ENCODE measurements around the gene GLA. TPM values are rescaled to one million over a fixed set of nuclear protein-coding genes. Genes with fewer than 3 reads are reported as not detected.

GLA gene
- total RNA-seq, 1 experiment from 2014 or later = 41.9 TPM

DNA sequence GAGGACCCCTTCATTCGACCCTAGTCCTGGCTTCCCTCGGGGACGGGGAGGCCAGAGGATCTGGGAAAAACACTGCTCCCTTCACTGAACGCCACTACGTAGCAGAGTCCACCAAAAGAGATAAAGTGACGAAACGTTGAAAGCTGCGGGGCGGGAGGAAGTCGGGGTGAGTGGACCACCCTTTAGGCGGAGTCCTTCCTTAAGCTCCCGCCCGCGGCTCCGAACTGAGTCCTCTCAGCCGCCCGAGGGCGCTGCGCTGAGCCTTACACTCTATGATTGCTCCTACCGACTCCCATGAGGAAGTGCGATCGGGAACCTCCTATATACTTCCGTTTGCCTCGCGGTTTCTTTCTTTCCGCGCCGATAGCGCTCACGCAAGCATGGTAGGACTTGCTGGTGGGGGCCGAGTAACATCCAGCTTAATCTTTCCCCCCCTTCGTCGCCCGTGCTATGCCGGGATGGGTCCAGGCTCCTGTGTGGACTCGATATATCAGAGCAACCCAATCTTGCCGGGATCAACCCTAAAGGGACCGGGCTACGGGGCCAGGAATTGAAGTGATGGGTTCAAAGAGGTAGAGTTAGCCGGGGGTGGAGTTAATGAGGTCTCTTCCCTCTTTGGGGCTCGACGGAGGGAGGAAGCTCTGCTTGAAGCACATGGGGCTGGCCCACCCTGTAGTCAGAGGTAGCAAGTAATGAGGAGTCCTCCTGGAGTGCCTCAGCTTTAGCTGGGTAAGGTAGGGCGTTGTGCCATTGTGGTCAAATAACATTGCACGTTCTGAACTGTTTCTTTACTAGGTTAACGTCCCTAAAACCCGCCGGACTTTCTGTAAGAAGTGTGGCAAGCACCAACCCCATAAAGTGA lies 16.8 kb downstream of the GLA start, which contains the start of gene RPL36A:
Gene RPL36A, plus strand, starts transcription at position 348 of the 862 bp plus-strand sequence. Its CDS starts 33 bp downstream, at position 381.
- no peak within 1 kb of the TSS for H3K56ac ChIP-seq (ENCODE audit: insufficient read length, low read depth, low read length)
- H3K79me1 ChIP-seq (ENCODE audit: insufficient read depth, low read depth, low read length, poor library complexity, severe bottlenecking) = no peaks in the 10 kb centered on the region
- peaks cover 60 to 64% of the 10 kb centered on the region in 2 experiments for H3K9me3 Mint-ChIP-seq
- peak within 1 kb of the TSS; percentile 97 for H3K9ac ChIP-seq (ENCODE audit: extremely low read depth, insufficient read length, low read length)
- peak within 1 kb of the TSS; percentile 77 for H3K18ac ChIP-seq (ENCODE audit: insufficient read length, low read depth, low read length)
- TF ChIP-seq, protein P1, sequence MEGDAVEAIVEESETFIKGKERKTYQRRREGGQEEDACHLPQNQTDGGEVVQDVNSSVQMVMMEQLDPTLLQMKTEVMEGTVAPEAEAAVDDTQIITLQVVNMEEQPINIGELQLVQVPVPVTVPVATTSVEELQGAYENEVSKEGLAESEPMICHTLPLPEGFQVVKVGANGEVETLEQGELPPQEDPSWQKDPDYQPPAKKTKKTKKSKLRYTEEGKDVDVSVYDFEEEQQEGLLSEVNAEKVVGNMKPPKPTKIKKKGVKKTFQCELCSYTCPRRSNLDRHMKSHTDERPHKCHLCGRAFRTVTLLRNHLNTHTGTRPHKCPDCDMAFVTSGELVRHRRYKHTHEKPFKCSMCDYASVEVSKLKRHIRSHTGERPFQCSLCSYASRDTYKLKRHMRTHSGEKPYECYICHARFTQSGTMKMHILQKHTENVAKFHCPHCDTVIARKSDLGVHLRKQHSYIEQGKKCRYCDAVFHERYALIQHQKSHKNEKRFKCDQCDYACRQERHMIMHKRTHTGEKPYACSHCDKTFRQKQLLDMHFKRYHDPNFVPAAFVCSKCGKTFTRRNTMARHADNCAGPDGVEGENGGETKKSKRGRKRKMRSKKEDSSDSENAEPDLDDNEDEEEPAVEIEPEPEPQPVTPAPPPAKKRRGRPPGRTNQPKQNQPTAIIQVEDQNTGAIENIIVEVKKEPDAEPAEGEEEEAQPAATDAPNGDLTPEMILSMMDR (conservative IDR thresholded peaks at IDR 0.05) = peak; percentile 72
- H3T11ph ChIP-seq (ENCODE audit: low read length) = peak within 1 kb of the TSS; percentile 13
- peaks cover 32 to 45% (median 43%) of the 10 kb centered on the region in 3 experiments for H3K36me3 Mint-ChIP-seq (ENCODE audit: insufficient read depth in 1 of 3, low read depth in 3 of 3)
- no peak within 1 kb of the TSS for H2BK12ac ChIP-seq (ENCODE audit: insufficient read length, low read depth, low read length)
- no peak within 1 kb of the TSS for H2BK120ac ChIP-seq (ENCODE audit: low read depth, low read length, poor library complexity, severe bottlenecking)
- DNase-seq = peak; percentile 91
- no peak within 1 kb of the TSS for H3K23ac ChIP-seq (ENCODE audit: insufficient read length, low read depth, low read length)
- H3K27me3 Mint-ChIP-seq (ENCODE audit: low read depth) = no peaks in the 10 kb centered on the region; the same call in 1 of the 2 replicates
- no peak within 1 kb of the TSS for H2BK5ac ChIP-seq (ENCODE audit: insufficient read length, low read length)
- peak within 1 kb of the TSS; percentile 84 for H2AFZ ChIP-seq (ENCODE audit: low read length)
- no CpG with 5 or more reads among the region's 47 CpGs for WGBS (ENCODE audit: extremely low coverage, insufficient read length, low lambda C conversion rate)
- no peaks in the 10 kb centered on the region; the same call in 1 of the 2 replicates for H3K4me1 ChIP-seq (ENCODE audit: insufficient read depth, low read length)
- no peaks in the 10 kb centered on the region for H4K20me1 ChIP-seq (ENCODE audit: control insufficient read depth, insufficient read depth, insufficient read length)
- peak within 1 kb of the TSS; percentile 93 to 95 for H3K4me3 Mint-ChIP-seq
- H3K23me2 ChIP-seq (ENCODE audit: insufficient read length, low read depth, low read length, poor library complexity, severe bottlenecking) = no peaks in the 10 kb centered on the region
- H4K8ac ChIP-seq (replicated peaks; ENCODE audit: insufficient read length, low read depth, low read length) = no peak within 1 kb of the TSS
- peak within 1 kb of the TSS; percentile 95 to 99 (median 97) for H3K27ac Mint-ChIP-seq
- peak within 1 kb of the TSS; percentile 57 for H3K27ac ChIP-seq (ENCODE audit: insufficient read length, low read depth, low read length)
- no peak within 1 kb of the TSS for H2BK20ac ChIP-seq (ENCODE audit: low read depth, low read length, poor library complexity, severe bottlenecking)
- H3K4ac ChIP-seq (ENCODE audit: low read depth, low read length) = no peak within 1 kb of the TSS
- peak within 1 kb of the TSS; percentile 82 for H4K5ac ChIP-seq (ENCODE audit: insufficient read length, low read depth, low read length)
- H3K14ac ChIP-seq (ENCODE audit: insufficient read depth, low read length) = peak within 1 kb of the TSS; percentile 85
- H4K91ac ChIP-seq (ENCODE audit: insufficient read length, low read depth, low read length) = no peak within 1 kb of the TSS
- H2AK5ac ChIP-seq (ENCODE audit: insufficient read length, low read length) = no peak within 1 kb of the TSS
- peak within 1 kb of the TSS; percentile 75 for H3K4me2 ChIP-seq (ENCODE audit: insufficient read depth, insufficient read length, low read length)
- no peak within 1 kb of the TSS for H2BK15ac ChIP-seq (ENCODE audit: low read depth, low read length)
- peaks cover 32% of the 10 kb centered on the region for H3K9me3 ChIP-seq (ENCODE audit: control insufficient read depth, low read depth, low read length)
- no peaks in the 10 kb centered on the region for H3K79me2 ChIP-seq (ENCODE audit: insufficient read depth, low read length)
- peaks cover 12 to 16% of the 10 kb centered on the region in 2 experiments for H3K4me1 Mint-ChIP-seq
- no peaks in the 10 kb centered on the region for H3K27me3 ChIP-seq (ENCODE audit: insufficient read depth, low read length)

All from H9 (cell line).